Smooth muscle cell (in vitro differentiated cells): ENCODE data around the gene TBC1D25. TPM values are rescaled to one million over a fixed set of nuclear protein-coding genes. Genes with fewer than 3 reads are reported as not detected.
A peak's percentile ranks its signal among the peaks of the same experiment; 100 is the strongest.

Experiments
- DNase-seq: peaks from one replicate; lab custom pipeline; 2025; ENCODE audit not compliant: unreplicated experiment; lab: John Stamatoyannopoulos, UW
- H2AFZ ChIP-seq: fragments of 200-600 bp; sonication (generic); 2 replicates; pipeline ENCODE4 v1.6.0; 2016; ENCODE audit warnings: antibody characterized with exemption, low read depth, mild to moderate bottlenecking
- H3F3A ChIP-seq: fragments of 200-600 bp; sonication (generic); 2 replicates; pipeline ENCODE4 v1.6.0; 2017; ENCODE audit warnings: antibody characterized with exemption, low read depth
- H3K27ac ChIP-seq: fragments of 200-600 bp; sonication (generic); 2 replicates; pipeline ENCODE4 v1.5.1; 2016; ENCODE audit warnings: low read depth, mild to moderate bottlenecking
- H3K27me3 ChIP-seq: fragments of 200-600 bp; sonication (generic); 2 replicates; pipeline ENCODE4 v1.6.1; 2016; ENCODE audit warnings: low read depth, mild to moderate bottlenecking
- H3K36me3 ChIP-seq: fragments of 200-600 bp; sonication (generic); 2 replicates; pipeline ENCODE4 v1.5.1; 2016; ENCODE audit warnings: low read depth
- H3K4me1 ChIP-seq: fragments of 200-600 bp; sonication (generic); 2 replicates; pipeline ENCODE4 v1.5.1; 2016; ENCODE audit warnings: low read depth
- H3K4me2 ChIP-seq: fragments of 200-600 bp; sonication (generic); 2 replicates; pipeline ENCODE4 v1.6.0; 2016; ENCODE audit warnings: mild to moderate bottlenecking
- H3K4me3 ChIP-seq: fragments of 200-600 bp; sonication (generic); 2 replicates; pipeline ENCODE4 v1.5.1; 2016; ENCODE audit warnings: mild to moderate bottlenecking
- H3K79me2 ChIP-seq: fragments of 200-600 bp; sonication (generic); 2 replicates; pipeline ENCODE4 v1.6.0; 2016; ENCODE audit warnings: low read depth, mild to moderate bottlenecking
- H3K9ac ChIP-seq: fragments of 200-600 bp; sonication (generic); 2 replicates; pipeline ENCODE4 v1.6.0; 2016; ENCODE audit warnings: low read depth
- H3K9me3 ChIP-seq: fragments of 200-600 bp; sonication (generic); replicated peaks from 2 replicates; pipeline ENCODE4 v1.5.1; 2016; ENCODE audit warnings: low read depth
- H4K20me1 ChIP-seq: fragments of 200-600 bp; sonication (generic); 2 replicates; pipeline ENCODE4 v1.6.0; 2016; ENCODE audit warnings: low read depth
- WGBS: methylation state at CpG from one replicate; pipeline ENCODE4 v1.1.7; 2016; ENCODE audit warnings: low lambda C conversion rate; 5-methylcytosine and 5-hydroxymethylcytosine counted together
- polyA plus RNA-seq: library from polyadenylated mRNA; unstranded; fragments of >200 nt; fragmentation: Nextera tagmentation; extraction: Ambion mirVana; gene quantifications from 2 replicates; pipeline ENCODE4 v1.2.1, GENCODE V29; 2016
- total RNA-seq: library from RNA; depleted of rRNA; stranded (reverse); fragments of >200 nt; gene quantifications from 2 replicates; pipeline ENCODE4 v1.2.3, GENCODE V29; 2014
- TF ChIP-seq, protein P1 (sequence below): fragments of 200-600 bp; sonication (generic); IDR thresholded peaks from 2 replicates; pipeline ENCODE4 v1.5.1; 2017; ENCODE audit warnings: borderline replicate concordance, mild to moderate bottlenecking, antibody characterized with exemption; ENCODE audit not compliant: insufficient read depth, poor library complexity, severe bottlenecking

TBC1D25 gene, protein sequence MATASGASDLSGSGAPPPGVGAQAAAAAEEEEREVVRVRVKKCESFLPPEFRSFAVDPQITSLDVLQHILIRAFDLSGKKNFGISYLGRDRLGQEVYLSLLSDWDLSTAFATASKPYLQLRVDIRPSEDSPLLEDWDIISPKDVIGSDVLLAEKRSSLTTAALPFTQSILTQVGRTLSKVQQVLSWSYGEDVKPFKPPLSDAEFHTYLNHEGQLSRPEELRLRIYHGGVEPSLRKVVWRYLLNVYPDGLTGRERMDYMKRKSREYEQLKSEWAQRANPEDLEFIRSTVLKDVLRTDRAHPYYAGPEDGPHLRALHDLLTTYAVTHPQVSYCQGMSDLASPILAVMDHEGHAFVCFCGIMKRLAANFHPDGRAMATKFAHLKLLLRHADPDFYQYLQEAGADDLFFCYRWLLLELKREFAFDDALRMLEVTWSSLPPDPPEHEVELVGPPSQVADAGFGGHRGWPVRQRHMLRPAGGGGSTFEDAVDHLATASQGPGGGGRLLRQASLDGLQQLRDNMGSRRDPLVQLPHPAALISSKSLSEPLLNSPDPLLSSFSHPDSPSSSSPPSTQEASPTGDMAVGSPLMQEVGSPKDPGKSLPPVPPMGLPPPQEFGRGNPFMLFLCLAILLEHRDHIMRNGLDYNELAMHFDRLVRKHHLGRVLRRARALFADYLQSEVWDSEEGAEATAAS
- total RNA-seq (3.8 and 4.5 TPM in 2 replicates), polyA plus RNA-seq (9.7 and 9.8 TPM in 2 replicates)

DNA sequence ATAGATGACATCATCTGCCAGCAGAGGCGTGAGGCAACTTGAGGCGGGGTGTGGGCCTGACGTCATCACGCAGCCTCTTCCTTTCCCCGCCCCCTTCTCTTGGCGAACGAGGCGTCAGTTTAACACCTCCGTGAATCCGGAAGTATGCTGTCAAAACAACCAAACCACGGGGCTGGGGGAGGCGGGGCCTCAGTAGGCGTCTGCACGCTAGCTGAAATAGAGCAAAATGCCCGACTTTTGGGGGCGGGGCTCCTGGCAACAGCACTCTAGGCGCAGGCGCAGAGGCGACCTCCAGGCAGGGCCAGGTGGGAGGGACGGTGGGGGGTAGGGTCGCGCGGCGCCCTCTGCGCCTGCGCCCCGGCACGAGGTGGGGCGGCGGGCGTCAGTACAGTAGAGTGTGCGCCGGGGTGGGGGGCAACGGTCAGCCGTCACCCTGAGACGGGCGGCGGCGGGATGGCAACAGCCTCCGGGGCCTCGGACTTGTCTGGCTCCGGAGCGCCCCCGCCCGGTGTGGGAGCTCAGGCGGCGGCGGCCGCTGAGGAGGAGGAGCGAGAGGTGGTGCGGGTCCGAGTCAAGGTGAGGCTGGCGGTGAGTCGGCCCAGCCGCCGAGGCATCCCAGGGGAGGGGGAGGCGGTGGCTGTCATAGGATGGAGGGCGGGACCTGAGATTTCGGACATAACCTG, at the start of gene TBC1D25:
TBC1D25 (plus strand) TSS at position 370 of the 683 bp plus-strand sequence; CDS start at position 454, 84 bp downstream.
- Histone ChIP-seq H3K4me3 (peak within 1 kb of the TSS; percentile 66), H2AFZ (no peak within 1 kb of the TSS), H3K9ac (peak within 1 kb of the TSS; percentile 82), H3K9me3 (no peaks in the 10 kb centered on the region), H3K27me3 (no peaks in the 10 kb centered on the region), H3K27ac (peak within 1 kb of the TSS; percentile 77), H3K79me2 (no peaks in the 10 kb centered on the region), H3K36me3 (no peaks in the 10 kb centered on the region), H3F3A (no peaks in the 10 kb centered on the region), H4K20me1 (no peaks in the 10 kb centered on the region), H3K4me1 (no peaks in the 10 kb centered on the region), H3K4me2 (peak within 1 kb of the TSS; percentile 80)
- WGBS, result 21% methylated on average over 28 of the region's 59 CpGs
- TF ChIP-seq, protein P1, sequence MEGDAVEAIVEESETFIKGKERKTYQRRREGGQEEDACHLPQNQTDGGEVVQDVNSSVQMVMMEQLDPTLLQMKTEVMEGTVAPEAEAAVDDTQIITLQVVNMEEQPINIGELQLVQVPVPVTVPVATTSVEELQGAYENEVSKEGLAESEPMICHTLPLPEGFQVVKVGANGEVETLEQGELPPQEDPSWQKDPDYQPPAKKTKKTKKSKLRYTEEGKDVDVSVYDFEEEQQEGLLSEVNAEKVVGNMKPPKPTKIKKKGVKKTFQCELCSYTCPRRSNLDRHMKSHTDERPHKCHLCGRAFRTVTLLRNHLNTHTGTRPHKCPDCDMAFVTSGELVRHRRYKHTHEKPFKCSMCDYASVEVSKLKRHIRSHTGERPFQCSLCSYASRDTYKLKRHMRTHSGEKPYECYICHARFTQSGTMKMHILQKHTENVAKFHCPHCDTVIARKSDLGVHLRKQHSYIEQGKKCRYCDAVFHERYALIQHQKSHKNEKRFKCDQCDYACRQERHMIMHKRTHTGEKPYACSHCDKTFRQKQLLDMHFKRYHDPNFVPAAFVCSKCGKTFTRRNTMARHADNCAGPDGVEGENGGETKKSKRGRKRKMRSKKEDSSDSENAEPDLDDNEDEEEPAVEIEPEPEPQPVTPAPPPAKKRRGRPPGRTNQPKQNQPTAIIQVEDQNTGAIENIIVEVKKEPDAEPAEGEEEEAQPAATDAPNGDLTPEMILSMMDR, result peak; percentile 39
- peak; percentile 79 for DNase-seq

DNA sequence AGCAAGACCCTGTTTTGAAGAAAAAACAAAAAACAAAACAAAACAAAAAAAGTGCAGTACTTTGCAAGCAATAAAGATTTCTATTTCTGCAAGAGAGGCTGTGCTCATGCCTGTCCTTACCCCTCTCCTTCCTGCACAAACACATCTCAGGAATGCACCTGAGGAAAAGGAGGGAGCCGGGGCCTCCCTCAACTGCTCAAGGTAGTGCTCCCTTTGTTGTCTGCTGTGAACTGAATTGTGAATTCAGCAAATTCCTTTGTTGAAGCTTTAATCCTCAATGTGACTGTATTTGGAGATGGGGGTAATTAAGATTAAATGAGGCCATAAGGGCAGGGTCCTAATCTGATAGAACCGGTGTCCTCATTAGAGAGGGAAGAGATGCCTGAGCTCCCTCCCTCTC, 49.6 kb upstream of the TBC1D25 start:
- WGBS, result 78% methylated on average over 2 of the region's 2 CpGs
- Histone ChIP-seq H4K20me1 (no peaks in the 10 kb centered on the region), H3K9ac (no peak overlapping the region), H3K4me2 (no peak overlapping the region), H3K36me3 (no peaks in the 10 kb centered on the region), H3K27ac (peak overlapping the region; percentile 24), H3K9me3 (no peaks in the 10 kb centered on the region), H3K4me3 (no peak overlapping the region), H3K27me3 (no peaks in the 10 kb centered on the region), H2AFZ (no peak overlapping the region), H3F3A (no peaks in the 10 kb centered on the region), H3K79me2 (no peaks in the 10 kb centered on the region), H3K4me1 (no peaks in the 10 kb centered on the region)
- no peak for DNase-seq
- TF ChIP-seq, protein P1, result no peak

DNA sequence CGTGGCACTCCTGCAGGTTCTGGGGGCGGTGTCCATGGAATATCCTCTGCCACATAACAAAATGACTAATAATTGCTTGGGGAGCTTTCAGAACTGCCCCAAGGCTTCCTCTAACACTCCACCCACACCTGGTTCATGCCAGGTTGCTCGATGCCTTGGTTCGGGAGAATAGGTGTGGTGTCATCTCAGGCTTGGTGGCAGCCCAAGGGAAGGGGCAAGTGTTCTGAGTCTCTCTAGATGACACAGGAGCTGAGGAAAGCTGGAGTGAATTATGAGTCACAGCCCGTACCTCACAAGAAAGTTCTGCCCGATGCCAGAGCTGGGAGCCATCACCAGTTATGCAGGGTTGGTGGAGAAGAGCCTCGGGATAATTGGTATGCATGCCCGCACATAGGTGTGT, 48.9 kb upstream of the TBC1D25 start:
- 72% methylated on average over 8 of the region's 8 CpGs for WGBS
- Histone ChIP-seq H3K9me3 (no peaks in the 10 kb centered on the region), H3K79me2 (no peaks in the 10 kb centered on the region), H3K27me3 (no peaks in the 10 kb centered on the region), H4K20me1 (no peaks in the 10 kb centered on the region), H3K4me1 (no peaks in the 10 kb centered on the region), H3K27ac (peak overlapping the region; percentile 24), H2AFZ (no peak overlapping the region), H3K4me2 (no peak overlapping the region), H3F3A (no peaks in the 10 kb centered on the region), H3K36me3 (no peaks in the 10 kb centered on the region), H3K4me3 (no peak overlapping the region), H3K9ac (no peak overlapping the region)
- DNase-seq, result no peak
- TF ChIP-seq, protein P1, result no peak
